SU-DHL-6 (cell line): ENCODE results near the gene MEX3D.

Source experiments
- H2AFZ ChIP-seq: fragments of 200-600 bp; sonication (generic); 2 replicates; pipeline ENCODE4 v1.6.1; 2014; ENCODE audit warnings: low read depth, mild to moderate bottlenecking, moderate library complexity, mixed read lengths, antibody characterized with exemption, low read length; ENCODE audit not compliant: severe bottlenecking
- H3F3A ChIP-seq: fragments of 200-600 bp; shearing (Covaris generic); 2 replicates; pipeline ENCODE4 v1.6.0; 2016; ENCODE audit warnings: antibody characterized with exemption, mild to moderate bottlenecking; ENCODE audit not compliant: insufficient read depth
- H3K27ac ChIP-seq: fragments of 200-600 bp; sonication (generic); 2 replicates; pipeline ENCODE4 v1.5.1; 2016; ENCODE audit warnings: low read depth, mild to moderate bottlenecking, low read length, moderate library complexity, mixed read lengths
- H3K27me3 ChIP-seq: fragments of 200-600 bp; sonication (generic), shearing (Covaris generic); 2 replicates; pipeline ENCODE4 v1.6.0; 2014; ENCODE audit warnings: mild to moderate bottlenecking, low read length
- H3K36me3 ChIP-seq: fragments of 200-600 bp; sonication (generic); 2 replicates; pipeline ENCODE4 v1.6.1; 2014; ENCODE audit warnings: mild to moderate bottlenecking, low read length, mixed read lengths
- H3K4me2 ChIP-seq: fragments of 300-600, 200-600 bp; shearing (Covaris generic), sonication (generic); 2 replicates; pipeline ENCODE4 v1.6.0; 2014; ENCODE audit warnings: low read length, low read depth, mild to moderate bottlenecking; ENCODE audit not compliant: poor library complexity, severe bottlenecking
- H3K4me3 ChIP-seq: fragments of 200-600 bp; sonication (generic); 2 replicates; pipeline ENCODE4 v1.5.1; 2014; ENCODE audit warnings: antibody characterized with exemption, low read length, mild to moderate bottlenecking, mixed read lengths; ENCODE audit not compliant: insufficient read depth, poor library complexity, severe bottlenecking
- H3K79me2 ChIP-seq: fragments of 200-600 bp; sonication (generic); 2 replicates; pipeline ENCODE4 v1.6.1; 2014; ENCODE audit warnings: mild to moderate bottlenecking, low read length, moderate library complexity; ENCODE audit not compliant: insufficient read depth
- H3K9ac ChIP-seq: fragments of 200-600 bp; sonication (generic); 2 replicates; pipeline ENCODE4 v1.7.0; 2014; ENCODE audit warnings: mild to moderate bottlenecking, low read length
- H3K9me2 ChIP-seq: fragments of 200-600 bp; sonication (generic); replicated peaks from 2 replicates; pipeline ENCODE4 v1.6.1; 2014; ENCODE audit warnings: low read length; ENCODE audit not compliant: insufficient read depth
- H3K9me3 ChIP-seq: fragments of 200-600 bp; sonication (generic); 2 replicates; pipeline ENCODE4 v1.6.1; 2014; ENCODE audit warnings: low read length, mixed read lengths; ENCODE audit not compliant: insufficient read depth
- H4K20me1 ChIP-seq: fragments of 200-600 bp; sonication (generic); 2 replicates; pipeline ENCODE4 v1.6.1; 2014; ENCODE audit warnings: low read depth, mild to moderate bottlenecking, antibody characterized with exemption, low read length, moderate library complexity, mixed read lengths
- EZH2phosphoT487 ChIP-seq: fragments of 200-600 bp; sonication (generic), shearing (Covaris generic); conservative IDR thresholded peaks from 2 replicates; pipeline ENCODE4 v1.6.1; 2018; ENCODE audit warnings: mild to moderate bottlenecking, antibody characterized with exemption, low read length, moderate library complexity, mixed read lengths
- TF ChIP-seq, protein P1 (sequence below): fragments of 200-600 bp; sonication (generic); IDR thresholded peaks from one replicate; pipeline ENCODE4 v1.5.1; 2017; ENCODE audit warnings: antibody characterized with exemption, mild to moderate bottlenecking, low read length, moderate library complexity; ENCODE audit not compliant: insufficient read depth, poor library complexity, severe bottlenecking

The MEX3D gene

DNA sequence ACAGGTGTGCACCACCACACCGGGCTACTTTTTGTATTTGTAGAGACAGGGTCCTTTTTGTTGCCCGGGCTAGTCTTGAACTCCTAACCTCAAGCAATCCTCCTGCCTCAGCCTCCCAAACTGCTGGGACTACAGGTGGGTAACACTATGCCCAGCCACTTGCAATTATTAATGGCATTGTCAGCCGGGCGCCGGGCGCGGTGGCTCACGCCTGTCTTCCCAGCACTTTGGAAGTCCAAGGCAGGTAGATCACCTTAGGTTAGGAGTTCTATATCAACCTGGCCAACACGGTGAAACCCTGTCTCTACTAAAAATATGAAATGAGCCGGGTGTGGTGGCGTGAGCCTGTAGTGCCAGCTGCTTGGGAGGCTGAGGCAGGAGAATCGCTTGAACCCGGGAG is 2.7 kb upstream of the MEX3D start:
- Histone ChIP-seq H3K27ac (no peak overlapping the region), H3K79me2 (no peaks in the 10 kb centered on the region), H3K9ac (no peak overlapping the region), H3K4me2 (no peak overlapping the region), H4K20me1 (no peaks in the 10 kb centered on the region), H3K9me3 (0 out of 2 replicates have a peak, but pooled peaks cover 3% of the 10 kb centered on the region), H3K27me3 (no peaks in the 10 kb centered on the region), H2AFZ (no peak overlapping the region), H3K9me2 (no peaks in the 10 kb centered on the region), H3K4me3 (no peak overlapping the region), H3F3A (0 out of 2 replicates have a peak, but pooled peaks cover 4% of the 10 kb centered on the region), H3K36me3 (no peaks in the 10 kb centered on the region)
- no peak for TF ChIP-seq EZH2phosphoT487
- TF ChIP-seq, protein P1, sequence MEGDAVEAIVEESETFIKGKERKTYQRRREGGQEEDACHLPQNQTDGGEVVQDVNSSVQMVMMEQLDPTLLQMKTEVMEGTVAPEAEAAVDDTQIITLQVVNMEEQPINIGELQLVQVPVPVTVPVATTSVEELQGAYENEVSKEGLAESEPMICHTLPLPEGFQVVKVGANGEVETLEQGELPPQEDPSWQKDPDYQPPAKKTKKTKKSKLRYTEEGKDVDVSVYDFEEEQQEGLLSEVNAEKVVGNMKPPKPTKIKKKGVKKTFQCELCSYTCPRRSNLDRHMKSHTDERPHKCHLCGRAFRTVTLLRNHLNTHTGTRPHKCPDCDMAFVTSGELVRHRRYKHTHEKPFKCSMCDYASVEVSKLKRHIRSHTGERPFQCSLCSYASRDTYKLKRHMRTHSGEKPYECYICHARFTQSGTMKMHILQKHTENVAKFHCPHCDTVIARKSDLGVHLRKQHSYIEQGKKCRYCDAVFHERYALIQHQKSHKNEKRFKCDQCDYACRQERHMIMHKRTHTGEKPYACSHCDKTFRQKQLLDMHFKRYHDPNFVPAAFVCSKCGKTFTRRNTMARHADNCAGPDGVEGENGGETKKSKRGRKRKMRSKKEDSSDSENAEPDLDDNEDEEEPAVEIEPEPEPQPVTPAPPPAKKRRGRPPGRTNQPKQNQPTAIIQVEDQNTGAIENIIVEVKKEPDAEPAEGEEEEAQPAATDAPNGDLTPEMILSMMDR, result no peak

DNA sequence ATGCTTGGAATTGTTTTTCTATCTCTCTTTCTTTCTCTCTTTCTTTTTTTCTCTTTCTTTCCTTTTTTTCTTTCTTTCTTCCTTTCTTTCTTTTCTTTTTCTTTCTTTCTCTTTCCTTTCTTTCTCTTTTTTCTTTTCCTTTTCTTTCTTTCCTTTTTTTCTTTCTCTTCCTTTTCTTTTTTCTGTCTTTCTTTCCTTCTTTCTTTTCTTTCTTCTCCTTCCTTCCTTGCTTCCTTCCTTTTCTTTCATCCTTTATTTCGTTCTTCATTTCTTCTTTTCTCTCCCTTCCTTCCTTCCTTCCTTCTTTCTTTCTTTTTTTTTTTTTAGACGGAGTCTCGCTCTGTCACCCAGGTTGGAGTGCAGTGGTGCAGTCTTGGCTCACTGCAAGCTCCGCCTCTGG is 1.9 kb upstream of the MEX3D start:
- H3K9me3 ChIP-seq, result 0 out of 2 replicates have a peak, but pooled peaks cover 3% of the 10 kb centered on the region
- H3K9ac ChIP-seq, result no peak overlapping the region
- no peaks in the 10 kb centered on the region for H3K9me2 ChIP-seq
- H3F3A ChIP-seq, result 0 out of 2 replicates have a peak, but pooled peaks cover 4% of the 10 kb centered on the region
- no peak overlapping the region for H3K27ac ChIP-seq
- H3K4me2 ChIP-seq, result no peak overlapping the region
- H3K4me3 ChIP-seq, result no peak overlapping the region
- H4K20me1 ChIP-seq, result no peaks in the 10 kb centered on the region
- H3K36me3 ChIP-seq, result no peaks in the 10 kb centered on the region
- no peaks in the 10 kb centered on the region for H3K79me2 ChIP-seq
- no peaks in the 10 kb centered on the region for H3K27me3 ChIP-seq
- no peak for TF ChIP-seq EZH2phosphoT487
- TF ChIP-seq, protein P1, result no peak
- H2AFZ ChIP-seq, result no peak overlapping the region

DNA sequence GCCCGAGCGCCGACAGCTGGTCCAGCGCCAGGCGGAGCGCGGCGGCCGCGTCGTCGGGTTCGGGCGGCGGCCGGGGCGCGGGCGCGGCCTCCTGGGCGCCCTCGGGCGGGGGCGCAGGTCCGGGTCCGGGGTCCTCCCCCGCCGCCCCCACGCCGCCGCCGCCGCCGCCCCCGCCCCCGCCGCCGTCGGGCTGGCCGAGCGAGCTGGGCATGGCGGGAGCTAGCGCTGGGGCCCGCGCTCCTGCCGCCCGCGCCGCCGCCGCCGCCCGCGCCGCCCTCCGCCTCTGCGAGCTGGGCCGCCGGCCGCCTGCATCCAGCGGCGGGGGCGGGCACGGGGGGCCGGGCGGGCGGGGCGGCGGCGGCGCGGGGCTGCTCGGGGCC is 287 bp downstream of the MEX3D start:
- Histone ChIP-seq H3K79me2 (no peaks in the 10 kb centered on the region), H2AFZ (no peak overlapping the region), H3K36me3 (no peaks in the 10 kb centered on the region), H3K4me3 (no peak overlapping the region), H3K9me3 (0 out of 2 replicates have a peak, but pooled peaks cover 3% of the 10 kb centered on the region), H4K20me1 (no peaks in the 10 kb centered on the region), H3K27ac (no peak overlapping the region), H3K27me3 (no peaks in the 10 kb centered on the region), H3K4me2 (no peak overlapping the region), H3K9ac (no peak overlapping the region), H3K9me2 (no peaks in the 10 kb centered on the region), H3F3A (0 out of 2 replicates have a peak, but pooled peaks cover 4% of the 10 kb centered on the region)
- TF ChIP-seq, protein P1, result no peak
- no peak for TF ChIP-seq EZH2phosphoT487
